NK-92 treated with Interleukin-12 subunit alpha and Interleukin-12 subunit beta, amount 100 ng/mL, for 24 hours (cell line): ENCODE results near the gene CD59.
"Not testable (repeated sequence)": the region's sequence is repeated elsewhere in the genome, so short reads cannot be mapped to it uniquely, and the experiment has no call there.

Source experiments
- DNase-seq: peaks from one replicate; lab custom pipeline; 2025; lab: John Stamatoyannopoulos, UW

CD59 gene

DNA sequence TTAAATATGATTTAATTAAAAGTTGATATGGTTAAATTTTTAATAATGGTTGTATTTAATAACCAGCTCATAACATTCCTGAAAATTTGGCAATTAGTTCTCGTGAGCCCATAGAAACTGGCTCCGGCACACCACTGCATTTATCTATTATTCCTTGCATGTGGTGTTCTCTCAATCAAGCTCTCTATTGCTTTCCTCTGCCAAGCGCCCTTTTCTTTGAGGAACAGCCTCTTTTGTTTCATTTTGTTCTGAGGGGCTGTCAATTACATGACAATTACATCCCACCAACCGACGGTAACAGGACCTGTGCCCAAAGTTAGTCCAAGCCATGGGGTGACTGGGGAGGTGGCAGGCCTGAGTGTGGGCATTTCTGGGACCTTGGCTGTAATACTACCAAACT lies 43.7 kb downstream of the CD59 start:
- no peak for DNase-seq

DNA sequence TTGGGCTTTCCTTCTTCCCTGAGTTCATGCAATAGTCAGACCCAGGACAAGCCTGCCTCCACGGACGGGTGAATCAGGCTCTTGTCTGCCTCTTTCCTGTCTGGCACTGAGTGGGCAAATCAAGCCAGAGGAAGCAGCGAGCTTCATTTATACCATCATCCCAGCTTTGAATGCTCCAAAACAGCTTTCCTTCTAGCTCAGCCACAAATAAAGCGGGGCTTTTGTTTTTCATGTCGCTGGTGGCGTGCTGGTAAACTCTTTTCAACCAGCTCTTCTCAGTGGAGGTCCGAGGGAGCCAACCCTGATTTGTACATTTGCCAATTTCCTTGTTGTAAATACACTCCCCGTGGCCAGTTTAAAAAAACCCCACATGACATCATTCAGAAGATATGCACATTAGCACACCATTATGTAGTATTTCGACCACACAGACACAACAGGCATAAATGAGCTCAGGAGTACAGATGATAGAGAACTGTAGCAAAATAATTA lies 44.2 kb downstream of the CD59 start:
- DNase-seq, result no peak

DNA sequence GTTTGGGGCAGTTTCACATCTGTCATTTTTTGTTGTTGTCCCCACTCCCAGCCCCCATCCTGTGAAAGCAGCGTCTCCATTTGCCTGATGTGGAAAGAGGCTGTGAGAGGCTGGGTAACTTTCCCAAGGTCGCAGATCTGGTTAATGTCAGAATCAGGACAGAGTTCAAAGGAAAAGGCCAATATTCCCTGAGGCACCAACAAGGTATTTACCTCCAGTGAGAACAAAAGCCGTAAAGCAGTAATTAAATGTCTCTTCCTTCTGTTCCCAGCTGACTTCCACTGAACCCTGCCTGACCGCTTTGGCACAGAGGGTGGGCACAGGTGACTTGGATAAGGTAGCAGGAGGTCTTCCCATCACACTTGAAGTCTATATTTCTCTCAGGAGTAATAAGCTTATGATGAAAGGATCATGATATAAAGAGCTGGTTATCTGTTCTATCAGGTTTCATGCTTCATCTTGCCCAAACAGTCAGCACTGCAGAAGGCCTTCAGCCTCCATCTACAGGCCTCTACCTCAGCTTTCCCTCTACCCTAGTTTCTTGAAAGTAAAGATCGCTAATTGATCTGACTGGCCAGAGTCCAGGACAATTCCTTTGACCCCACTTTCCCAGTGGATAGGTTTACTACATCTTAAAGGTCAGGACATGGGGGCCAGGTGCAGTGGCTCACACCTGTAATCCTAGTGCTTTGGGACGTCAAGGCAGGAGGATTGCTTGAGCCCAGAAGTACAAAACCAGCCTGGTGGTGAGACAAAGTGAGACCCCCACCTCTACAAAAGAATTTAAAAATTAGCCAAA lies 45.0 kb downstream of the CD59 start:
- DNase-seq, result no peak

DNA sequence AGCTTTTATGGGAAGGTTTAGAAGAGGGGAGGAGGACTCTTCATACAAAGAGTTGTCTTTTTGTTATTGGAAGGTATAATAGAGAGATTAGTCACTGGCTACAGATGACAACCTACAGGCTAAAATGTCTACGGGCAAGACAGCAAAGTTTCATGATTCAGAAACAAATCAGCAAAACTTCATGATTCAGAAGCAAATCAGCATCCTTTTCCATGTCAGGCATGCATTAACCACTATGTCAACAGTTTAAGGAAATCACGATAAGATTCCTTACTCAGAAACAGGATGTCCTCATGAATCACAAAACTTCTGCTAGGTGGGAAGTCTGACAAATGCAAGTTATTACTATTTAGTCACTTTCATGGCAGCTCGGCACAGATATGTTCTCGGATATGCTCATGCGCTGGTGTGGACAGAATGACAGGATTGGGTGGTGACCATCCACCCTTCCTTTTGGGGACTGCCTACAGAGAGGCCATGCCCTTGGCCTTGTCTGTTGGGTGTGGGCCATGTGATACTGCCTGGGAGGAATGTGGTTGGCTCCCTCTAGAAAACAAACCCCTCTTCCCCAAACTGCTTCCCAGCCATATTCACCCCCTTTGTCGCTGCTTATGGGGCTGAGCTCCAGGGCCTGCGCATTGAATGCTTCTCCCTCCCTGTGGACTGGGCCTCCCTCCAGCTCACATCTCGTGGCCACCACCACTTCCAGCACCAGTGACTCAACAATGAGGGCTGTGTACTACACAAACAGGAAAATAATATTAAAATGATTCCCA lies 45.7 kb downstream of the CD59 start:
- no peak for DNase-seq

DNA sequence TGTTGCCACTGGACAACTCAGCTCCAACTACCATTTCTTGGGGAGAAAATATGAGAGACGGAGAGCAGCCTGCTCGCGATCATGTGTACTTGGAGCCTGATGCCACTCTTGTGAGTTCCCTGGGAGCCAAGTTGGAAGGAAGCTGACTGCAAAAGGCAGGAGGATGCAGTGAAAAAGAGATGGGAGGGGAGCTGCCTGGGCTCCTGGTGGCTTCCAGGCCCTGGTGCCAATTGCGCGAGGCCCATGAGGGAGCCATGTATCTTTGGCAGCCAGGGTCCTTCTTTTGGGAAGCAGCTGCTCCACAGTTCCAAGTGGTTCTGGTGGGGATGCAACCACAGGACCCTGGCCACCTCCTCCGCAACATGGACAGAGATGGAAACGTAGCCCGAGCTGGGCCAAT lies 46.7 kb downstream of the CD59 start:
- DNase-seq, result no peak

DNA sequence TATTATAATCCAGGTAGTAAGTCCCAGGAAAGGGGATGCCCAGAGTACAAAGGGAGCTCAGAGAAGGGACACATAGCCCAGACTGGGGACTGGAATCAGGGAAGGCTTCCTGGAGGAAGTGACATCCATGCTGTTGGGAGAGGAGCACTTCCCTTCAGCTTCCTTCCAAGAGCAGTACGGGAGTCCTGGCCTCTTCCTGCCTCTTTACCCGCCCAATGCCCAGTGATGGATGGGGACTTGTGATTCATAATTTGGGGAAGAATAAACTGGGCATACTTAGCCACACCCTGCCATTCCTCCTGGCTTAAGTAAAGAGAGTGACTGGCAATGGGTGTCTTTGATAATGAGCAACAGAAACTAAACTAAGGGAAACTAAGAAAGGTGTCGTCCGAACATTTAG lies 47.1 kb downstream of the CD59 start:
- no peak for DNase-seq

DNA sequence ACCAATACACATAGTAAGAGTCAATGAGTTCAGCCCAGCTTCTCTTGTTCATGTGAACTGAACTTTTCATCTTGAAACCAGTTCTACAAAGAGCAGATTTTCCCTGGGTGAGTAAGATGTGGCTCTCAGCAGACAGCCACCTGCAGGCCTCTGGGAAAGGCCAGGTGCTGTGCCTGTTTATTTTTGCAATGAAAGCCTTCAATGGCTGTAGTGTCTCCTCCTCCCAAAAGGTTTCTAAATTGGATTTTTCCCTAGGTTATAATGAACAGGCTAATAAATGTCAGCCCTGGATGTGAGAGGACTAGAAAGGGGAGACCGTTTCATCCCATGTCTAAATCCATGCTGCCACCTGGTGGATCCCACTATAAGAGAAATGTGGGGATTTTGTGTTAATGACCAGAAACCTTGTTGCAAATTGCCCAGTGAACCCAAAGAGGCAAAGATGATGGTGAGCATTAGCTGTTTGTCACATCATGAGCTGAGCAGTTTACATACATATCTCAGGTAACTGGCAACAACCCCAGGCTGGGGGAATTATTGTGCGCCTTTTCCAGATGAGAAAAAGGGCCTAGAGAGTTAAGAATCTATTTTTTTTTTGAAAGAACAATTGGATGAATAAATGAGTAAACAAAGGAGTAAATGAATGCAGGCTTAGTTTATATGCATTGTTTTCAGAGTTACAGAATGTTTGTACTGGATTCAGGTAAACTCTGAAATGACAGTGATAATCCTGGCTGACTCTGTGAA lies 48.3 kb downstream of the CD59 start:
- DNase-seq, result no peak

DNA sequence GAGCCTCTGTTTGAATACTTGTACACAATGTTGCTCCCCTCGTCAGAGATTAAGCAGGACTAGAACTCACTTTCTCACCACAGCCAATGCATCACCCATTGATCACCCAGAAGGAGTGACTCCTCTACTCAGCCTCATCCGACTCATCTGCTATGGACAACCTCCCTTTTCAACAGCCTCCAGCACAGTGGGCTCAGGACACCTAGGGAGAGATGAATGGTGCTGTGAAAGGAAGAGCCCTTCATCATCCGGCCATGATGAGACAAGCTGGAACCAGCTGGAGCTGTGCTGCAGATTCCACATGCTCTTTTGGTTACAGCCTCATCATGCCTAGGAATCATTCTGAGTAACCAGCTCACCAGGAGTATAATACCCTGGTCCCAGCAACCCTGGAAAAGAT lies 51.1 kb downstream of the CD59 start:
- DNase-seq, result no peak

DNA sequence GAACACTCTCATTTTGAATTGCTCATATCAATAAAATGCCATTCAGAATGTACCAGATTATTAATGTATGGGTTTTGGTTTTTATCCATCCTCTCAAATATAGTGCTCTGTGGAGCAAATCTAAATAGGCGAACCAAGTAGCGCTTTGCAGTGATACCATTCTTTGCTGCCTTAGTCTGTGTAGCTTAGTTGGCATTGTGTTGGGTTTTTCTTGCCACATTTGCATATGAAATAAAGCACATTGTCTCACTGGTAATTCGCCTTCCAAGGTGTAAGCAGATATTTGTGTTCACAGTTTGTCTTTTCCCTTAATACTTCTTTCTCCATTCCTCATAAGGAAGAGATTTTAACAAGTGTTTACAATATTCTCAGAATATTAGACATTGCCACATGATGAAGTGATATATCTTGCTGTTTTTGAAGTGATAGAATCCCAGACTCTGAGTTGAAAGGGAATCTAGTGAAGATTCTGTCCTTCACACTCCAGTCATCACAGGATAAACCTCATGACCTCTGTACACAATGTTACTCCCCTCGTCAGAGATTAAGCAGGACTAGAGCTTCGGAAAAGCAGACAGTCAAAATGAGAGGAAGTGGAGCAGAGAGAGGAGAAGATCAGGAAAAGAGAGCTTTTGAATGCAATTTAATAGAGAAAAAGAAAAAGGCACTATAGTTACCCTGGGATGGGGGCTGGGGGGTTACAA lies 52.1 kb downstream of the CD59 start:
- DNase-seq, result no peak

DNA sequence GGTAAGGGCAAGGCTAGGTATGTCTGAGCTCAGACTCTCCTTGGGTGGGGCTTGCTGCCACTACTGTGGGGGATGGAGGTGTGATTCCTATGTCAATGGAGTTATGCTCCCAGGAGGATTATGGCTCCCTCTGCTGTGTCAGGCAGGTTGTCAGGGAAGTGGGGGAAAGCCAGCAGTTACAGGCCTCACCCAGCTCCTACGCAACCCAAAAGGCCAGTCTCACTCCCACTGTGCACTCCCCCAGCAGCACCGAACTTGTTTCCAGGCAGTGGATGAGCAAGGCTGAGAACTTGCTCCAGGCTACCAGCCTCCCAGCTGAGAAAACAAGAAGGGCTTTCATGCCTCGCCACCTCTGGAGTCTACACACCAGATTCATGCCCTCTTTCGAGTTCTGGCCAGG lies 53.8 kb downstream of the CD59 start:
- no peak for DNase-seq

DNA sequence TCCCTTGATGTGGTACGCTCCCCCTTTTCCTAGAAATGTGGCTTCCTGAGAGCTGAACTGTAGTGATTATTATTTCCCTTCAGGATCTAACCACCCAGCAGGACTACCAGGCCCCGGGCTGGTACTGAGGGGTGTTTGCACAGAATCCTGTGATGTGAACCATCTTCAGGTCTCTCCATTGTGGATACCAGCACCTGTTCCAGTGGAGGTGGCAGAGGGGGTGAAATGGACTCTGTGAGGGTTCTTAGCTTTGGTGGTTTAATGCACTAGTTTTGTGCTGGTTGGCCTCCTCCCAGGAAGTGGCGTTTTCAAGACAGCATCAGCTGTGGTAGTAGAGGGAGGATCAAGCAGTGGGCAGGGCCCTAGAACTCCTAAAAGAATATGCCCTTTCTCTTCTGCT lies 54.2 kb downstream of the CD59 start:
- DNase-seq, result no peak

DNA sequence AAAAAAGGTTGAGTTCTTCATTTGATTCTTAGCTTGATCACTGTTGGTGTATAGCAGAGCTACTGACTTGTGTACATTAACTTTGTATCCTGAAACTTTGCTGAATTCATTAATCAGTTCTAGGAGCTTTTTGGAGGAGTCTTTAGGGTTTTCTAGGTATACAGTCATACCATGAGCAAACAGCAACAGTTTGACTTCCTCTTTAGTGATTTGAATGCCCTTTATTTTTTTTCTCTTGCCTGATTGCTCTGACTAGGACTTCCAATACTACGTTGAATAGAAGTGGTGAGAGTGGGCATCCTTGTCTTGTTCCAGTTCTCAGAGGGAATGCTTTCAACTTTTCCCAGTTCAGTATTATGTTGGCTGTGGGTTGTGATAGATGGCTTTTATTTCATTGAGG lies 57.6 kb downstream of the CD59 start:
- DNase-seq, result not testable (repeated sequence)

DNA sequence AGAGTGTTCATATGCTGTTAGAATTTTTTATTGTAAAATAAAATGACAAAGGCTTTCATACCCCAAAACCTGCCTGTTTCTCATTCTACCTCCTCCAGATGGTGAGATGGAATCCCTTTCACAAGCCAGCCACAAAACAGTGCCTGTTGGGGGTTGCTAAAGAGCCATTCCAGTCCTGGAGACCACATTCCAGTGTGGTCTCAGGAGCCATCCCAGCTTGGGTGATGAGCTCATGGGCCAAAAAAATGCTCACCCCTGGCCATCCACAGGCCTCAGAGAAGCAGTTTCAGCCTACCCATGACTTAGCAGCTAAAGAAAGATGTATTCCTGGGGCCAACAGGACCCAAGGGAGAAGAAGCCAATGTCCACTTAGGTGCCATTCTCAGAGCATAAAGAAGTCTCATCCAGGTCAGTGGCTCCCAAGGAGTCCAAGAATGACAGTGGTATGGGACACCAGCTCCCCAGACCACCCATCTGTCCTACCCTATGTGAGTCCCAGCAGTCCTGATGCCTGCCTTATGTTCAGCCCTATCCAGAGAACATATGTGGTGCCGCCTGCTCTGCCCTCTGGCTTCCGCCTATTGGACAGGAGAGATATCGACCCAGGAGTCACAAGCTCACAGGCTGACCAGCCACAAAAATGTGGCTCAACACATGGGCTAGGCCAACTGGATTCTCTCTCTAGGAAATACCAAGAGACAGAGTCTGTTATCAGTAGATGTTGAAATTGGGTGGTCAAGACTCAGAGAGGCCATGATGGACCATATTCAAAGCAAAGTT lies 62.0 kb downstream of the CD59 start:
- no peak for DNase-seq

DNA sequence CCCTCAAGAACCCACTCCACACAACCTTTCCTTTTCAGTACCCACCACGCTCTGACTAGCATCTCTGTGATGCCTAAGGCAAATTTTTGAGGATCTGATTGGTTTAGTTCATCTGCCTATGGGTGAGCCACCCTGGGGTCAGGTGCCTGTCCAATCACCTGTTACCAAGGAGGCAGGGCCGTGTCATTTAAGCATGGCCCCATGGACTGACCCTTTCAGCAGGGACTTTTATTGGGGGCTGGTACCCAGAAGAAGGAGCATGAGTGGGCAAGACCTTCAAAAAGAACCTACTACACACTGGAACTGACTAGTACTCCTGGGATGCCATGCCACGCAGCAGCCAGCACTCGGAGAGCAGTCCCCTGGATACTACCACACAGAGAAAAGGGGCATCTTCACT lies 64.0 kb downstream of the CD59 start:
- no peak for DNase-seq

DNA sequence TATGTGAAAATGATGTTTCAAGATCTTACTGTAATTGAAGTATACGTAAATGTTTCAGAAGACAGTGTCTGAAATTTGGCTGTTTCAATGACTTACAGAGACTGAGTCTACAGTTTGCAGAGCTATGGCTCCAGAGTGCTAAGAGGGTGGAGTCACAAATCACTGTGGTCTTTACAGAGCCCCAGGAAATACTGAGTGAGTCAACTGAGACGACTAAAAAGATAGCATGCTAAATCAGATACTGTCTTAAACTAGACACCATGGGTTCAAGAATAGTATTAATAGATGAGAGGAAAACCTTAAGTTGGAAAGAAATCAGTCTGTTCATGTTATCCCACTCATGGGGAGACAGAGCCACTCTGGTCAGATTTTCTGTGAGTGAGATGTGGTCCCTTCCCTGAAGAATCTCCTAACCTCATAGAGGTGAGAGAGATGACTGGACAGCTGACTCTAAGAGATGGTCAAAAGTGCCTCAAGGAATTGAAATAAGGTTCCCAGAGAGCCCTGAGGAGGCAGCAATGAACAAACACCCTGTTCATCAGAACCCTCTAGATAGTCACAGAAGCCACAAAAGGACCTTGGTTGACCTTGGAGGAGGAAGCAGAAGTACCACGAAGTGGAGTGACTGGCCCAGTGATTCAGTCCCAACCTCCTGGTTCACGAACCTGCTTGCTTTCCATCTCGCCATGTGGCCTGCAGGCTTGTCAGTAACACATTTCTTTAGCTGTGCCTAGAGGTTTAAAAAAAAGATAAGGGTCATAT lies 65.8 kb downstream of the CD59 start:
- DNase-seq, result no peak

DNA sequence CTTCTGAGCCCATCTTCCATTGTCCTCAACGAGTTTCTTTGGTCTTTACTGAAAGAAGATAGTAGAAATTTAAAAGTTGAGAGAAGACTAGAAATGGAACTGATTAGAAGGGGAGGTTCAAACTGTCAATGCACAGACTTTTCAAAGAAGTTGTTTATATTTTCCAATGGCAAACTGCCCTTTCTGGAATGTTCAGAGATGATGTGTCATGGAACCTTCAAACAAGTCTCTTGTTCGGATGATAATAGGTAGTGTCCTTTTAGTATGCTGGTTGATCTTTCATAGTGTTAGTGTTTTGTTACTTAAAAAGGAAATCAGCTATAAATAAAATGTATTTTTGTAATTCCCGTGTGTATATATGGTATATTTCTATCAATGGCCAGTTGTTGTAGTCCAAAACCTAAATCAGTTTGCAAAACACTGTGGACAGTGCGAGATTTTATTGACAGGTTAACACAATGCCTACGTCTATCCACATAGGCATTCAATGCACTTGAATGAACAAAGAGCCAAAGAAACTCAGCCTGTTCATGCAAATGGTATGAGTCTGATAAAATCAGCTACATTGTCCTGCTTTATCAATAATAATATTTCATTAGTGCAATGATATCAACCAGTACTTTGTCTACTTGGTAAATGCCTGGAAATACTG lies 66.5 kb downstream of the CD59 start:
- DNase-seq, result no peak

DNA sequence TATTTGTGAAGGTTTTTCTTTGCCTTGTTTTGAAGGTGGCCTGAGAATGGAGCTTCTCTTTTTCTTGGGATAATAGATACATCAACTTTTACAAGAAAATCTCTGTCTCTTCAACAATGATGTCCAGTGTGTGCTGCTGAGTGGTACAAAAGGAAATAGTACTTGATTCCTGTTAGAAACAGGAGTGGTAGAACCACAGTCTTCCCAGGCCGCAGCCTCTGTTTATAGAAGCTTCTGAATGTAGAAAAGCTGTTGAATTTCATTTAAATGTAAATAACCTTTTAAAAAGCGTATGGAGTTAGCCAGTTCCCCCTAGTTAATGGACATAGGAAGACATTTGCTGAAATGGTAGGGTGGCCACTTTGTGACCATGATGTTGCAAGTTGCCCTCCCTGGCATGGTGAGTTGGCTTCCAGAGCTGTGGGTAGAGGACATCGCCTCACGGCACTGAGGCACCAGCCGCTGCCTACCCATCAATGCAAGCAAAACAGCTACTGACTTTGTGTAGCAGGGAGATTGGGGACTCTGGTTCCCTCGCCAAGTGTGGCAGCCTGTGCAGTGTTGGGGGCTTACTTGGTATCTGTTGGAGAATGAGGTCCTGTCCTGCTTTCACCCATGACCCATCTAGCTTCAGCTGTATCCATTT lies 67.1 kb downstream of the CD59 start:
- no peak for DNase-seq

DNA sequence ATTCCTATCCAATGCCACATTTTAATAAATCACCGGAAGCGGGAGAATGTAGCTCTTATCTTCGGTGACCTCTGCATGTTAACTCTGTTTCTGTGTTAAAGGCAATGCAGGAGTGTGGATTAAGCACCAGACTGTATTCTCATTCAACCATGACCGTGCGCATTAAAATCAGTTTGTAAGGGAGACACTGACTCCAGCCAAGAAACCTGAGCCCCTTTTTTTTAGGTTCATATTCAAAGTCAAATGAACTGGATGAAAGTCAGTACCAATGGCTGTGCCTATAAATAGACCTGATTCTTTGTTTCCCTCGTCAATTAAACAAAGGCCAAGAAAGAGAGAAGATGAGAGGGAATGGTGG lies 67.8 kb downstream of the CD59 start:
- DNase-seq, result no peak

DNA sequence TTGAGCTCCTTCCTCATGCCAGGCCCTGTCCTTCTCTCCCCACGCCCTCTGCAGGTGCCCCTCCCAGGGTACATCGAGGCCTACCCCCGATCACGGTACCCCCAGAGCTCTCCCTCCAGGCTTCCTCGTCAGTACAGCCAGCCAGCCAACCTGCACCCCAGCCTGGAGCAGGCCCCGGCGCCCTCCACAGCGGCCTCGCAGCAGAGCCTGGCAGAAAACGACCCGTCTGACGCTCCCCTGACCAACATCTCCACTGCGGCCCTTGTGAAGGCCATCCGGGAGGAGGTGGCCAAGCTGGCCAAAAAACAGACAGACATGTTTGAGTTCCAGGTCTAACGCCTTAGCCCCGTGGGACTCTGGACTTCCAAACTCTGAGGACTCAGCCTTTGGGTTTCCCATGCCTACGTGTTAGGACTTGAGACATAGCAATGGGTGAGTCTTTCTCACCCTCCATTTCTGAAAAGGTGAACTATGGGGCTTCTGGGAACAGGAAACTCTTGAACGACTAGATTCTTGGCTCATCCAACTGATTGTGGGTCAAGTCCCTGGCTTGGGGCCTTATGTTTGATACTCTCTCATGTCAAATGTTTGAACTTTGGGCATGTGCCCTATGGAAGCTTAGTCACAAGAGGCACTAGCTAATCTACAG lies 68.3 kb downstream of the CD59 start:
- DNase-seq, result no peak
